ENCODE measurements around the gene PTGDS.

GRCh38 chr9:136974817-136975535 is 2.3 kb upstream of the PTGDS start:
- TF ChIP-seq CTCF (IDR thresholded peaks at IDR 0.05) (no peak), POLR2A (IDR thresholded peaks at IDR 0.05) (no peak)
